T-cell (primary cell): ENCODE results near the gene PPWD1. TPM values are rescaled to one million over a fixed set of nuclear protein-coding genes. Genes with fewer than 3 reads are reported as not detected.

Experiments
- ATAC-seq, 4 experiments: fragments of 200-7000 bp in 3 of 4; fragments of 150-1000 bp in 1 of 4; cut with Tn5 transposase; replicated peaks in 1 of 4; 1 replicate in 3 of 4; 2 replicates in 1 of 4; pipeline ENCODE4 v1.10.0; 2021; ENCODE audit warnings: moderate library complexity in 3 of 4, mild to moderate bottlenecking in 2 of 4, moderate number of reproducible peaks in 1 of 4
- CTCF ChIA-PET, 2 donors: fragments of 300-600 bp; sonication (Branson Sonifier 250); formaldehyde crosslinking; loops; one replicate each; lab custom pipeline; 2022; ENCODE audit warnings: antibody characterized with exemption in 2 of 2; lab: Charles Lee
- POLR2A ChIA-PET, 2 donors: fragments of 300-600 bp; sonication (Branson Sonifier 250); formaldehyde crosslinking; loops; one replicate each; lab custom pipeline; 2022; ENCODE audit warnings: antibody characterized with exemption in 2 of 2; lab: Charles Lee
- DNase-seq, 35 experiments: peaks; one replicate each; pipeline versions ENCODE4 v3.0.0 to v3.0.0-alpha.2; 2013 to 2023
- H3K27ac ChIP-seq: one replicate; pipeline ENCODE4 v1.5.1; 2013; ENCODE audit warnings: low read length
- H3K27me3 ChIP-seq, 2 experiments: replicated peaks in 1 of 2; 1 replicate in 1 of 2; 2 replicates in 1 of 2; pipeline versions ENCODE4 v1.6.1 to v1.7.0; 2013; ENCODE audit warnings: low read length in 1 of 2, mixed read lengths in 1 of 2; ENCODE audit not compliant: control insufficient read depth in 2 of 2, insufficient read depth in 2 of 2; ENCODE audit errors: extremely low read depth in 1 of 2
- H3K36me3 ChIP-seq, 2 donors: 1 replicate in 1 of 2; 2 replicates in 1 of 2; pipeline versions ENCODE4 v1.6.1 to v1.7.0; 2013; ENCODE audit warnings: low read length in 1 of 2; ENCODE audit not compliant: control insufficient read depth in 2 of 2, insufficient read depth in 1 of 2; ENCODE audit errors: extremely low read depth in 1 of 2
- H3K4me1 ChIP-seq, 2 experiments: 1 replicate in 1 of 2; 2 replicates in 1 of 2; pipeline versions ENCODE4 v1.6.1 to v1.7.0; 2013; ENCODE audit warnings: low read length in 2 of 2, mixed read lengths in 1 of 2; ENCODE audit not compliant: insufficient read depth in 2 of 2, control insufficient read depth in 1 of 2; ENCODE audit errors: extremely low read depth in 1 of 2
- H3K4me3 ChIP-seq, 2 donors: 1 replicate in 1 of 2; 2 replicates in 1 of 2; pipeline versions ENCODE4 v1.5.1 to v1.7.0; 2013; ENCODE audit warnings: mild to moderate bottlenecking in 2 of 2, low read length in 1 of 2, moderate library complexity in 1 of 2; ENCODE audit not compliant: control insufficient read depth in 1 of 2; ENCODE audit errors: extremely low read depth in 1 of 2
- H3K9me3 ChIP-seq: 2 replicates; pipeline ENCODE4 v1.7.0; 2013
- H3K27ac Mint-ChIP-seq, 2 donors: one replicate each; pipeline ENCODE4 v1.8.0; 2020 to 2021; ENCODE audit warnings: mild to moderate bottlenecking in 2 of 2, mixed read lengths in 2 of 2
- H3K27me3 Mint-ChIP-seq, 2 donors: one replicate each; pipeline ENCODE4 v1.8.0; 2021 to 2022; ENCODE audit warnings: mixed read lengths in 2 of 2
- H3K36me3 Mint-ChIP-seq: one replicate; pipeline ENCODE4 v1.8.0; 2021; ENCODE audit warnings: mixed read lengths
- H3K4me1 Mint-ChIP-seq, 3 donors: one replicate each; pipeline ENCODE4 v1.8.0; 2020 to 2022; ENCODE audit warnings: mixed read lengths in 3 of 3, mild to moderate bottlenecking in 1 of 3
- H3K4me3 Mint-ChIP-seq, 3 donors: one replicate each; pipeline ENCODE4 v1.8.0; 2020 to 2022; ENCODE audit warnings: mild to moderate bottlenecking in 3 of 3, mixed read lengths in 3 of 3, moderate library complexity in 3 of 3
- H3K9me3 Mint-ChIP-seq, 3 donors: one replicate each; pipeline ENCODE4 v1.8.0; 2020 to 2022; ENCODE audit warnings: mixed read lengths in 3 of 3
- WGBS: methylation state at CpG from one replicate; pipeline ENCODE4 v1.1.5; 2013; ENCODE audit warnings: missing lambda C conversion rate; ENCODE audit not compliant: insufficient coverage; 5-methylcytosine and 5-hydroxymethylcytosine counted together
- total RNA-seq, 35 experiments: library from RNA in 6 of 35; stranded (reverse) in 6 of 35; fragments of 120-200 nt in 1 of 35; gene quantifications; one replicate each; pipeline versions ENCODE4 v1.2.1 to v1.2.4 and lab custom pipeline; 2013 to 2026

The PPWD1 gene
- total RNA-seq, 5 donors from 2014 or later (not counting 1 experiment from before 2014, with no cell fraction given): 79.2 to 102 (median 94.3) TPM

DNA sequence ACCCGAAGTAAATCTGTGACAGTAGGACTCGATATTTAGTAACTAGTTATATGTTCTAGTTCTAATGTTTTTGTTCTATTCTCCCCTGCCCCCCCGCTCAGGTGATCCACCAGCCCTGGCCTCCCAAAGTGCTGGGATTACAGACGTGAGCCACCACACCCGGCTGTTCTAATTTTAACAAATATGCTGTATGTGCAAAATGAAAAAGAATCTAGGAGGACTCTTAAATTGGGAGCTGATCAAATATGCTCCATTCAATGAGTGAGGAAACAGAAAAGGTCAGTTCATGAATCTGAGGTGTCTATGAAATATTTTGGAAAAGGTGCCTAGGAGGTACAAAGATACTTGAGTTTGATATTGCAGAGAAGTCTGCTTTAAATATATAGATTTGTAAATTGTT, 17.0 kb upstream of the PPWD1 start:
- Histone ChIP-seq H3K27ac (no peak overlapping the region), H3K4me3 (no peak overlapping the region), H3K27me3 (no peaks in the 10 kb centered on the region), H3K4me1 (no peaks in the 10 kb centered on the region), H3K9me3 (no peaks in the 10 kb centered on the region), H3K36me3 (peaks cover 0 to 37% of the 10 kb centered on the region in 2 donors)
- DNase-seq: no peak
- Mint-ChIP-seq H3K36me3 (peaks cover 45% of the 10 kb centered on the region), H3K4me3 (no peak overlapping the region), H3K4me1 (peaks cover 0 to 6% (median 5%) of the 10 kb centered on the region in 3 donors), H3K9me3 (no peaks in the 10 kb centered on the region), H3K27me3 (no peaks in the 10 kb centered on the region), H3K27ac (no peak overlapping the region)
- no peak for ATAC-seq
- 100% methylated on average over 1 of the region's 5 CpGs for WGBS
- ChIA-PET POLR2A (interaction anchor here in 1 of 2 donors (1.0 kb wide), 1 partner anchor 78 kb away, joined by 8 read pairs; the partner anchor contains the start of gene TRIM23), CTCF (no interaction called here)

DNA sequence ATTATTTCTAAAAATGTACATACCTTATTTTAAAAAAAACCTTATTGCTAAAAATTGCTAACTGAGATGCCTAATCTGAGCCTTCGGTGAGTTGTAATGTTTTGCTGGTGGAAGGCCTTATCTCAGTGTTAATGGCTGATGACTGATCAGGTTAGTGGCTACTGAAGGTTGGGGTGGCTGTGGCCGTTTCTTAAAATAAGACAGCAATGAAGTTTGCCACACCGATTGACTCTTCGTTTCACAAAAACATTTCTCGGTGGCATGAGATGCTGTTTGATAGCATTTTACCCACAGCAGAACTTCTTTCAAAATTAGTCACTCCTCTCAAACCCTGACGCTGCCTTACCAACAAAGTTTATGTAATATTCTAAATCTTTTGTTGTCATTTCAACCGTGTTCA, 14.8 kb upstream of the PPWD1 start:
- ATAC-seq (no peak), DNase-seq (no peak)
- no peak overlapping the region for H3K27ac ChIP-seq
- Mint-ChIP-seq H3K4me1 (peaks cover 0 to 11% (median 9%) of the 10 kb centered on the region in 3 donors), H3K27ac (no peak overlapping the region), H3K36me3 (peaks cover 34% of the 10 kb centered on the region), H3K9me3 (no peaks in the 10 kb centered on the region), H3K27me3 (no peaks in the 10 kb centered on the region), H3K4me3 (no peak overlapping the region)
- ChIA-PET CTCF (no interaction called here), POLR2A (no interaction called here)
- H3K36me3 ChIP-seq: peaks cover 0 to 30% of the 10 kb centered on the region in 2 donors
- WGBS: 50% methylated on average over 5 of the region's 7 CpGs
- no peaks in the 10 kb centered on the region for H3K9me3 ChIP-seq
- no peaks in the 10 kb centered on the region for H3K27me3 ChIP-seq
- no peaks in the 10 kb centered on the region for H3K4me1 ChIP-seq
- no peak overlapping the region for H3K4me3 ChIP-seq

- peaks cover 3 to 60% of the 10 kb centered on the region in 2 donors for H3K36me3 ChIP-seq
- POLR2A ChIA-PET: interaction anchor here in 1 of 2 donors (0.6 kb wide), 1 partner anchor 9 kb away, joined by 5 read pairs; the partner anchor contains the start of gene CENPK
- no peak overlapping the region for H3K27ac Mint-ChIP-seq
- no peak for DNase-seq
- H3K27ac ChIP-seq: no peak overlapping the region
- H3K9me3 ChIP-seq: no peaks in the 10 kb centered on the region
- no peak for ATAC-seq
- H3K4me3 Mint-ChIP-seq: no peak overlapping the region
- CTCF ChIA-PET: no interaction called here
- no peak overlapping the region for H3K4me3 ChIP-seq
- H3K4me1 Mint-ChIP-seq: peaks cover 0 to 47% (median 44%) of the 10 kb centered on the region in 3 donors
- no peaks in the 10 kb centered on the region for H3K4me1 ChIP-seq
- H3K27me3 ChIP-seq: no peaks in the 10 kb centered on the region
- H3K27me3 Mint-ChIP-seq: no peaks in the 10 kb centered on the region
- H3K9me3 Mint-ChIP-seq: no peaks in the 10 kb centered on the region
- WGBS: 100% methylated on average over 3 of the region's 5 CpGs
- H3K36me3 Mint-ChIP-seq: peaks cover 33% of the 10 kb centered on the region
Observed at GRCh38 chr5:65553941-65554340, 9.2 kb upstream of the PPWD1 start.

GRCh38 chr5:65555287-65555686, 7.8 kb upstream of the PPWD1 start:
- no peak for DNase-seq
- POLR2A ChIA-PET: no interaction called here
- no peak overlapping the region for H3K4me3 Mint-ChIP-seq
- CTCF ChIA-PET: no interaction called here
- H3K27ac ChIP-seq: no peak overlapping the region
- no peaks in the 10 kb centered on the region for H3K9me3 Mint-ChIP-seq
- H3K27ac Mint-ChIP-seq: no peak overlapping the region
- no peaks in the 10 kb centered on the region for H3K27me3 ChIP-seq
- no peak overlapping the region for H3K4me3 ChIP-seq
- peaks cover 0 to 52% (median 45%) of the 10 kb centered on the region in 3 donors for H3K4me1 Mint-ChIP-seq
- H3K9me3 ChIP-seq: no peaks in the 10 kb centered on the region
- H3K36me3 ChIP-seq: peaks cover 3 to 47% of the 10 kb centered on the region in 2 donors
- ATAC-seq: no peak
- H3K36me3 Mint-ChIP-seq: peaks cover 25% of the 10 kb centered on the region
- H3K27me3 Mint-ChIP-seq: no peaks in the 10 kb centered on the region
- no peaks in the 10 kb centered on the region for H3K4me1 ChIP-seq

- no peaks in the 10 kb centered on the region for H3K27me3 Mint-ChIP-seq
- peaks cover 2 to 59% (median 45%) of the 10 kb centered on the region in 3 donors for H3K4me1 Mint-ChIP-seq
- DNase-seq (no peak), ATAC-seq (no peak)
- no peak overlapping the region for H3K4me3 ChIP-seq
- H3K4me1 ChIP-seq: no peaks in the 10 kb centered on the region
- no peak overlapping the region for H3K4me3 Mint-ChIP-seq
- no peak overlapping the region for H3K27ac Mint-ChIP-seq
- peaks cover 3 to 44% of the 10 kb centered on the region in 2 donors for H3K36me3 ChIP-seq
- H3K9me3 Mint-ChIP-seq: no peaks in the 10 kb centered on the region
- ChIA-PET CTCF (interaction anchor here in 1 of 2 donors (0.6 kb wide), 1 partner anchor 69 kb away, joined by 5 read pairs; no protein-coding TSS in a partner anchor), POLR2A (interaction anchor here in 1 of 2 donors (0.7 kb wide), 1 partner anchor 798 kb away, joined by 3 read pairs; no protein-coding TSS in a partner anchor)
- no peaks in the 10 kb centered on the region for H3K27me3 ChIP-seq
- no peak overlapping the region for H3K27ac ChIP-seq
- no CpG with 5 or more reads among the region's 2 CpGs for WGBS
- H3K36me3 Mint-ChIP-seq: peaks cover 19% of the 10 kb centered on the region
- no peaks in the 10 kb centered on the region for H3K9me3 ChIP-seq
Observed at GRCh38 chr5:65556181-65556580, 6.9 kb upstream of the PPWD1 start.

DNA sequence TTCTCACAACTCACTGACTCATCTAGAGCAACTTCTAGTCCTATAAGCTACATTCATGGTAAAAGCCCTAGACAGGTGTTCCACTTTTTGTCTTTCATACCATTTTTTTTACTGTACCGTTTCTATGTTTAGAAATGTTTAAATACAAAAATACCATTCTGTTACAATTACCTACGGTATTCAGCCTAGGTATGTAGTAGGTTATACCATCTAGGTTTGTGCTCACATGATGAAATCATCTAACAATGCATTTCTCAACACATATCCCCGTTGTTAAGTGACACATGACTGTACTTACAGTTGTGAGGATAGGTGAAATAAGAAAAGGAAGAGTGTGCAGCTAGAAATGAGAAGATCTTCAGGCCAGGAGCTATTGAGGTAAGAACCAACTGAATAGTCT, 6.4 kb upstream of the PPWD1 start:
- H3K4me1 Mint-ChIP-seq: peaks cover 6 to 62% (median 50%) of the 10 kb centered on the region in 3 donors

More for the DNA sequence above, 6.4 kb upstream of the PPWD1 start:
- Mint-ChIP-seq H3K27me3 (no peaks in the 10 kb centered on the region), H3K4me3 (no peak overlapping the region), H3K36me3 (peaks cover 19% of the 10 kb centered on the region), H3K27ac (peak overlapping the region in 1 of 2 donors; percentile 17), H3K9me3 (no peaks in the 10 kb centered on the region)
- POLR2A ChIA-PET: interaction anchor here in 1 of 2 donors (0.7 kb wide), 1 partner anchor 798 kb away, joined by 3 read pairs; no protein-coding TSS in a partner anchor
- H3K9me3 ChIP-seq: no peaks in the 10 kb centered on the region
- peaks cover 0 to 2% of the 10 kb centered on the region in 2 experiments for H3K4me1 ChIP-seq
- peaks cover 3 to 40% of the 10 kb centered on the region in 2 donors for H3K36me3 ChIP-seq
- no peak overlapping the region for H3K27ac ChIP-seq
- CTCF ChIA-PET: interaction anchor here in 1 of 2 donors (0.7 kb wide), 1 partner anchor 9 kb away, joined by 3 read pairs; no protein-coding TSS in a partner anchor
- DNase-seq (no peak), ATAC-seq (no peak)
- no CpG with 5 or more reads among the region's 3 CpGs for WGBS
- H3K27me3 ChIP-seq: no peaks in the 10 kb centered on the region
- H3K4me3 ChIP-seq: no peak overlapping the region
